CD14-positive monocyte (primary cell): ENCODE data around the gene KDM3B. TPM values are rescaled to one million over a fixed set of nuclear protein-coding genes. Genes with fewer than 3 reads are reported as not detected.

Source experiments
- DNase-seq, 3 donors: peaks; one replicate each; pipeline ENCODE4 v3.0.0-alpha.2; 2011 to 2022
- H2AFZ ChIP-seq: 2 replicates; pipeline ENCODE4 v1.6.0; 2012; ENCODE audit warnings: mild to moderate bottlenecking, low read depth, low read length, inconsistent platforms; ENCODE audit not compliant: insufficient read depth, poor library complexity, severe bottlenecking
- H3K27ac ChIP-seq, 2 donors: 1 replicate in 1 of 2; 2 replicates in 1 of 2; pipeline ENCODE4 v1.5.1; 2012 to 2013; ENCODE audit warnings: low read length in 2 of 2, control low read depth in 1 of 2, inconsistent platforms in 1 of 2, low read depth in 1 of 2, mild to moderate bottlenecking in 1 of 2
- H3K27me3 ChIP-seq, 2 donors: one replicate each; pipeline versions ENCODE4 v1.6.0 to v1.6.1; 2011 to 2013; ENCODE audit warnings: low read length in 2 of 2; ENCODE audit not compliant: control insufficient read depth in 2 of 2, insufficient read depth in 2 of 2
- H3K36me3 ChIP-seq, 2 donors: replicated peaks in 1 of 2; 1 replicate in 1 of 2; 2 replicates in 1 of 2; pipeline versions ENCODE4 v1.5.1 to v1.6.1; 2012 to 2013; ENCODE audit warnings: low read length in 2 of 2, control low read depth in 1 of 2, inconsistent platforms in 1 of 2, mild to moderate bottlenecking in 1 of 2; ENCODE audit not compliant: insufficient read depth in 2 of 2, control insufficient read depth in 1 of 2
- H3K4me1 ChIP-seq, 2 donors: 1 replicate in 1 of 2; 2 replicates in 1 of 2; pipeline versions ENCODE4 v1.5.1 to v1.6.1; 2012 to 2013; ENCODE audit warnings: low read length in 2 of 2, control low read depth in 1 of 2, inconsistent platforms in 1 of 2, mild to moderate bottlenecking in 1 of 2, moderate library complexity in 1 of 2; ENCODE audit not compliant: insufficient read depth in 2 of 2, control insufficient read depth in 1 of 2
- H3K4me2 ChIP-seq: replicated peaks from 2 replicates; pipeline ENCODE3; 2012; ENCODE audit warnings: low read length, moderate library complexity, mild to moderate bottlenecking; ENCODE audit not compliant: poor library complexity, severe bottlenecking; ENCODE audit errors: extremely low read depth
- H3K4me3 ChIP-seq, 3 experiments: fragments of 200-600 bp in 1 of 3; sonication (generic) in 1 of 3; replicated peaks in 1 of 3; 1 replicate in 2 of 3; 2 replicates in 1 of 3; pipeline ENCODE4 v1.5.1; 2011 to 2013; ENCODE audit warnings: low read length in 3 of 3, mild to moderate bottlenecking in 3 of 3, control low read depth in 2 of 3, low read depth in 2 of 3, inconsistent platforms in 1 of 3, moderate library complexity in 1 of 3
- H3K79me2 ChIP-seq: 2 replicates; pipeline ENCODE4 v1.6.0; 2012; ENCODE audit warnings: mild to moderate bottlenecking, control low read depth, inconsistent platforms, low read length, moderate library complexity; ENCODE audit not compliant: insufficient read depth
- H3K9ac ChIP-seq: 2 replicates; pipeline ENCODE4 v1.6.0; 2017; ENCODE audit warnings: low read length, mild to moderate bottlenecking; ENCODE audit not compliant: insufficient read depth, poor library complexity, severe bottlenecking
- H3K9me3 ChIP-seq, 2 donors: replicated peaks in 1 of 2; 1 replicate in 1 of 2; 2 replicates in 1 of 2; pipeline versions ENCODE4 v1.5.1 to v1.6.1; 2012 to 2013; ENCODE audit warnings: low read length in 2 of 2, control low read depth in 1 of 2; ENCODE audit not compliant: control insufficient read depth in 1 of 2, insufficient read depth in 1 of 2
- H4K20me1 ChIP-seq: 2 replicates; pipeline ENCODE4 v1.6.0; 2012; ENCODE audit warnings: mild to moderate bottlenecking, low read length, control low read depth, moderate library complexity; ENCODE audit not compliant: insufficient read depth
- H3K27ac Mint-ChIP-seq, 7 donors: one replicate each; pipeline ENCODE4 v1.8.0; 2020; ENCODE audit warnings: mild to moderate bottlenecking in 7 of 7, mixed read lengths in 7 of 7, moderate library complexity in 6 of 7, inconsistent platforms in 2 of 7
- H3K27me3 Mint-ChIP-seq, 3 donors: one replicate each; pipeline ENCODE4 v1.8.0; 2021 to 2022; ENCODE audit warnings: low read depth in 3 of 3, mild to moderate bottlenecking in 3 of 3, mixed read lengths in 3 of 3, moderate library complexity in 3 of 3, inconsistent platforms in 1 of 3
- H3K36me3 Mint-ChIP-seq, 2 donors: one replicate each; pipeline ENCODE4 v1.8.0; 2020; ENCODE audit warnings: mixed read lengths in 2 of 2, inconsistent platforms in 1 of 2, mild to moderate bottlenecking in 1 of 2
- H3K4me1 Mint-ChIP-seq: one replicate; pipeline ENCODE4 v1.8.0; 2020; ENCODE audit warnings: mild to moderate bottlenecking, mixed read lengths
- H3K4me3 Mint-ChIP-seq, 2 donors: one replicate each; pipeline ENCODE4 v1.8.0; 2020; ENCODE audit warnings: mild to moderate bottlenecking in 2 of 2, mixed read lengths in 2 of 2, moderate library complexity in 1 of 2
- H3K9me3 Mint-ChIP-seq, 7 donors: one replicate each; pipeline ENCODE4 v1.8.0; 2020 to 2022; ENCODE audit warnings: mixed read lengths in 7 of 7, mild to moderate bottlenecking in 6 of 7, moderate library complexity in 6 of 7, inconsistent platforms in 2 of 7
- CTCF ChIP-seq: fragments of 200-600 bp; IDR thresholded peaks from one replicate; pipeline ENCODE4 v1.8.0; 2022; ENCODE audit warnings: antibody characterized with exemption, mild to moderate bottlenecking
- WGBS: methylation state at CpG from one replicate; pipeline ENCODE4 v1.1.5; 2013; ENCODE audit warnings: missing lambda C conversion rate; ENCODE audit not compliant: insufficient coverage; 5-methylcytosine and 5-hydroxymethylcytosine counted together
- intact Hi-C, 2 donors: fragments of 100-400 bp; cut with micrococcal nuclease; formaldehyde crosslinking; loops; one replicate each; pipeline versions ENCODE4 v1.15.0 to v1.15.1; 2023
- polyA plus RNA-seq, 3 donors: library from polyadenylated mRNA; depleted of rRNA in 1 of 3; unstranded in 2 of 3; stranded (reverse) in 1 of 3; fragments of 300-500 nt in 2 of 3; fragments of >200 nt in 1 of 3; fragmentation: Illumina TruSeq in 2 of 3; gene quantifications; 1 replicate in 2 of 3; 2 replicates in 1 of 3; pipeline ENCODE4 v1.2.3, GENCODE V29; 2012 to 2021

The KDM3B gene
- polyA plus RNA-seq, 3 donors: 11.7 to 52.1 (median 17.4) TPM

- Mint-ChIP-seq H3K4me3 (no peak overlapping the region), H3K36me3 (peaks cover 24 to 46% of the 10 kb centered on the region in 2 donors), H3K27me3 (no peaks in the 10 kb centered on the region), H3K27ac (peak overlapping the region in 1 of 7 donors; percentile 72), H3K9me3 (no peaks in the 10 kb centered on the region), H3K4me1 (no peaks in the 10 kb centered on the region)
- H3K4me1 ChIP-seq: no peaks in the 10 kb centered on the region
- no peak overlapping the region for H3K4me3 ChIP-seq
- H2AFZ ChIP-seq: no peak overlapping the region
- DNase-seq: no peak
- H3K79me2 ChIP-seq: no peaks in the 10 kb centered on the region
- no peaks in the 10 kb centered on the region for H3K9me3 ChIP-seq
- no peak overlapping the region for H3K4me2 ChIP-seq
- intact Hi-C loops: no loop called here
- H4K20me1 ChIP-seq: no peaks in the 10 kb centered on the region
- WGBS: 88% methylated on average over 6 of the region's 6 CpGs
- no peak overlapping the region for H3K27ac ChIP-seq
- no peak overlapping the region for H3K9ac ChIP-seq
- TF ChIP-seq CTCF: no peak
- H3K27me3 ChIP-seq: no peaks in the 10 kb centered on the region
- peaks cover 2 to 16% of the 10 kb centered on the region in 2 donors for H3K36me3 ChIP-seq
Observed at GRCh38 chr5:138303372-138303771, 49.1 kb upstream of the KDM3B start.

- Mint-ChIP-seq H3K9me3 (no peaks in the 10 kb centered on the region), H3K36me3 (peaks cover 25 to 36% of the 10 kb centered on the region in 2 donors), H3K4me1 (no peaks in the 10 kb centered on the region), H3K27me3 (no peaks in the 10 kb centered on the region), H3K27ac (no peak overlapping the region), H3K4me3 (no peak overlapping the region)
- Histone ChIP-seq H3K9ac (no peak overlapping the region), H3K4me1 (no peaks in the 10 kb centered on the region), H3K9me3 (no peaks in the 10 kb centered on the region), H3K4me3 (no peak overlapping the region), H3K27me3 (no peaks in the 10 kb centered on the region), H3K4me2 (no peak overlapping the region), H3K79me2 (no peaks in the 10 kb centered on the region), H3K36me3 (peaks cover 2 to 23% of the 10 kb centered on the region in 2 donors), H4K20me1 (no peaks in the 10 kb centered on the region), H3K27ac (no peak overlapping the region), H2AFZ (no peak overlapping the region)
- DNase-seq: no peak
- WGBS: 0% methylated on average over 1 of the region's 1 CpG
- TF ChIP-seq CTCF: no peak
- intact Hi-C loops: no loop called here
Observed at GRCh38 chr5:138305797-138306196, 46.7 kb upstream of the KDM3B start.
